ENCODE measurements around the gene SERPINA1. TPM values are rescaled to one million over a fixed set of nuclear protein-coding genes. Genes with fewer than 3 reads are reported as not detected.
A peak's percentile ranks its signal among the peaks of the same experiment; 100 is the strongest.

The SERPINA1 gene
- total RNA-seq, 1 experiment from 2014 or later = 150 TPM

- no peaks in the 10 kb centered on the region for H3K36me3 ChIP-seq (ENCODE audit: control insufficient read depth, insufficient read depth, low read length)
- Mint-ChIP-seq H3K36me3 (ENCODE audit: insufficient read depth, unreplicated experiment) (no peaks in the 10 kb centered on the region), H3K4me3 (ENCODE audit: unreplicated experiment) (no peak overlapping the region), H3K27me3 (ENCODE audit: insufficient read depth, unreplicated experiment) (no peaks in the 10 kb centered on the region), H3K9me3 (ENCODE audit: unreplicated experiment) (peaks cover 17% of the 10 kb centered on the region), H3K27ac (ENCODE audit: unreplicated experiment) (no peak overlapping the region), H3K4me1 (ENCODE audit: low read depth, unreplicated experiment) (peaks cover 32% of the 10 kb centered on the region)
- CTCF ChIA-PET = no interaction called here
- no peak overlapping the region for H3K4me3 ChIP-seq (ENCODE audit: low read depth, low read length)
- no peak for TF ChIP-seq CTCF (IDR thresholded peaks at IDR 0.05; ENCODE audit: insufficient read depth in 1 of 2, low read depth in 1 of 2, low read length in 1 of 2, severe bottlenecking in 1 of 2, unreplicated experiment in 1 of 2)
- DNase-seq = no peak
- POLR2A ChIA-PET = no interaction called here
- no peaks in the 10 kb centered on the region for H3K9me3 ChIP-seq
- peaks cover 36% of the 10 kb centered on the region for H3K4me1 ChIP-seq
- intact Hi-C loops (cut with micrococcal nuclease; ENCODE audit: unreplicated experiment) = loop anchor here (1.0 kb wide), 1 partner anchor 21 kb away; no protein-coding TSS in a partner anchor
- BruUV-seq (replicated peaks) = no TSS peak
- H3K27me3 ChIP-seq (replicated peaks; ENCODE audit: control insufficient read depth, insufficient read depth, low read length) = no peaks in the 10 kb centered on the region
These were observed 26.7 kb downstream of the SERPINA1 start for GRCh38 chr14:94361682-94362081.

GRCh38 chr14:94360945-94361565 lies 27.3 kb downstream of the SERPINA1 start:
- peak; percentile 59 to 67 for DNase-seq
- peaks cover 36% of the 10 kb centered on the region for H3K4me1 ChIP-seq
- no TSS peak for BruUV-seq (replicated peaks)
- TF ChIP-seq CTCF (IDR thresholded peaks at IDR 0.05; ENCODE audit: insufficient read depth in 1 of 2, low read depth in 1 of 2, low read length in 1 of 2, severe bottlenecking in 1 of 2, unreplicated experiment in 1 of 2) = no peak
- Mint-ChIP-seq H3K4me3 (ENCODE audit: unreplicated experiment) (peak overlapping the region; percentile 34), H3K36me3 (ENCODE audit: insufficient read depth, unreplicated experiment) (no peaks in the 10 kb centered on the region), H3K27me3 (ENCODE audit: insufficient read depth, unreplicated experiment) (no peaks in the 10 kb centered on the region), H3K4me1 (ENCODE audit: low read depth, unreplicated experiment) (peaks cover 38% of the 10 kb centered on the region), H3K9me3 (ENCODE audit: unreplicated experiment) (peaks cover 23% of the 10 kb centered on the region), H3K27ac (ENCODE audit: unreplicated experiment) (peak overlapping the region; percentile 72)
- CTCF ChIA-PET = no interaction called here
- no peak overlapping the region for H3K4me3 ChIP-seq (ENCODE audit: low read depth, low read length)
- intact Hi-C loops (cut with micrococcal nuclease; ENCODE audit: unreplicated experiment) = loop anchor here (1.0 kb wide), 1 partner anchor 21 kb away; no protein-coding TSS in a partner anchor
- H3K9me3 ChIP-seq = no peaks in the 10 kb centered on the region
- POLR2A ChIA-PET = no interaction called here
- H3K36me3 ChIP-seq (ENCODE audit: control insufficient read depth, insufficient read depth, low read length) = no peaks in the 10 kb centered on the region
- no peaks in the 10 kb centered on the region for H3K27me3 ChIP-seq (replicated peaks; ENCODE audit: control insufficient read depth, insufficient read depth, low read length)

- Mint-ChIP-seq H3K9me3 (ENCODE audit: unreplicated experiment) (peaks cover 29% of the 10 kb centered on the region), H3K36me3 (ENCODE audit: insufficient read depth, unreplicated experiment) (no peaks in the 10 kb centered on the region), H3K27me3 (ENCODE audit: insufficient read depth, unreplicated experiment) (no peaks in the 10 kb centered on the region), H3K27ac (ENCODE audit: unreplicated experiment) (no peak overlapping the region), H3K4me1 (ENCODE audit: low read depth, unreplicated experiment) (peaks cover 28% of the 10 kb centered on the region), H3K4me3 (ENCODE audit: unreplicated experiment) (no peak overlapping the region)
- BruUV-seq (replicated peaks) = no TSS peak
- H3K36me3 ChIP-seq (ENCODE audit: control insufficient read depth, insufficient read depth, low read length) = no peaks in the 10 kb centered on the region
- ChIA-PET CTCF (interaction anchor here (1.8 kb wide), 1 partner anchor 129 kb away, joined by 6 read pairs; no protein-coding TSS in a partner anchor), POLR2A (no interaction called here)
- no peaks in the 10 kb centered on the region for H3K9me3 ChIP-seq
- peaks cover 33% of the 10 kb centered on the region for H3K4me1 ChIP-seq
- DNase-seq = no peak
- no peak overlapping the region for H3K4me3 ChIP-seq (ENCODE audit: low read depth, low read length)
- H3K27me3 ChIP-seq (replicated peaks; ENCODE audit: control insufficient read depth, insufficient read depth, low read length) = no peaks in the 10 kb centered on the region
- no peak for TF ChIP-seq CTCF (IDR thresholded peaks at IDR 0.05; ENCODE audit: insufficient read depth in 1 of 2, low read depth in 1 of 2, low read length in 1 of 2, severe bottlenecking in 1 of 2, unreplicated experiment in 1 of 2)
- intact Hi-C loops (cut with micrococcal nuclease; ENCODE audit: unreplicated experiment) = no loop called here
These were observed 31.2 kb downstream of the SERPINA1 start for GRCh38 chr14:94357166-94357565.

All from Caco-2 (cell line).